HG03139 (cell line): Measurements from ENCODE around the gene ALDH1L1.

Source experiments
- ATAC-seq: cut with Tn5 transposase; IDR thresholded peaks from one replicate; pipeline ENCODE4 v1.9.1; 2021; ENCODE audit not compliant: unreplicated experiment

Gene ALDH1L1

GRCh38 chr3:126135071-126135405, 45.3 kb downstream of the ALDH1L1 start:
- ATAC-seq = no peak

GRCh38 chr3:126134219-126134975, 46.0 kb downstream of the ALDH1L1 start:
- ATAC-seq = no peak

GRCh38 chr3:126133606-126134005, 46.8 kb downstream of the ALDH1L1 start:
- ATAC-seq = no peak

- no peak for ATAC-seq
Observed at GRCh38 chr3:126132751-126133511, 47.5 kb downstream of the ALDH1L1 start.

- ATAC-seq = no peak
Observed at GRCh38 chr3:126131881-126132750, 48.3 kb downstream of the ALDH1L1 start.

- ATAC-seq = no peak
Observed at GRCh38 chr3:126130981-126131745, 49.2 kb downstream of the ALDH1L1 start.

- no peak for ATAC-seq
Observed at GRCh38 chr3:126130081-126130855, 50.1 kb downstream of the ALDH1L1 start.

- ATAC-seq = no peak
Observed at GRCh38 chr3:126129398-126129891, 50.9 kb downstream of the ALDH1L1 start.

GRCh38 chr3:126128504-126129397, 51.6 kb downstream of the ALDH1L1 start:
- ATAC-seq = no peak

- no peak for ATAC-seq
Observed at GRCh38 chr3:126127904-126128303, 52.5 kb downstream of the ALDH1L1 start.

GRCh38 chr3:126127452-126127851, 52.9 kb downstream of the ALDH1L1 start:
- no peak for ATAC-seq

GRCh38 chr3:126126811-126127431, 53.5 kb downstream of the ALDH1L1 start:
- no peak for ATAC-seq

GRCh38 chr3:126126286-126126685, 54.1 kb downstream of the ALDH1L1 start:
- ATAC-seq = no peak

GRCh38 chr3:126125781-126126251, 54.6 kb downstream of the ALDH1L1 start:
- ATAC-seq = no peak

- ATAC-seq = no peak
Observed at GRCh38 chr3:126125341-126125740, 55.0 kb downstream of the ALDH1L1 start.

GRCh38 chr3:126124896-126125295, 55.5 kb downstream of the ALDH1L1 start:
- ATAC-seq = no peak

- ATAC-seq = no peak
Observed at GRCh38 chr3:126124148-126124868, 56.1 kb downstream of the ALDH1L1 start.

- ATAC-seq = no peak
Observed at GRCh38 chr3:126121632-126122031, 58.8 kb downstream of the ALDH1L1 start.
